ENCODE results near the gene POLR1G. TPM values are rescaled to one million over a fixed set of nuclear protein-coding genes. Genes with fewer than 3 reads are reported as not detected.

The POLR1G gene
- total and polyA plus RNA-seq, 9 of the 15 experiments (the other 6 are each of a cell fraction or from before 2014, with no cell fraction given), result 3.0 to 50.1 (median 27.4) TPM

GRCh38 chr19:45406226-45407090 is at the start of gene POLR1G (continued):
- TF ChIP-seq, protein P1, sequence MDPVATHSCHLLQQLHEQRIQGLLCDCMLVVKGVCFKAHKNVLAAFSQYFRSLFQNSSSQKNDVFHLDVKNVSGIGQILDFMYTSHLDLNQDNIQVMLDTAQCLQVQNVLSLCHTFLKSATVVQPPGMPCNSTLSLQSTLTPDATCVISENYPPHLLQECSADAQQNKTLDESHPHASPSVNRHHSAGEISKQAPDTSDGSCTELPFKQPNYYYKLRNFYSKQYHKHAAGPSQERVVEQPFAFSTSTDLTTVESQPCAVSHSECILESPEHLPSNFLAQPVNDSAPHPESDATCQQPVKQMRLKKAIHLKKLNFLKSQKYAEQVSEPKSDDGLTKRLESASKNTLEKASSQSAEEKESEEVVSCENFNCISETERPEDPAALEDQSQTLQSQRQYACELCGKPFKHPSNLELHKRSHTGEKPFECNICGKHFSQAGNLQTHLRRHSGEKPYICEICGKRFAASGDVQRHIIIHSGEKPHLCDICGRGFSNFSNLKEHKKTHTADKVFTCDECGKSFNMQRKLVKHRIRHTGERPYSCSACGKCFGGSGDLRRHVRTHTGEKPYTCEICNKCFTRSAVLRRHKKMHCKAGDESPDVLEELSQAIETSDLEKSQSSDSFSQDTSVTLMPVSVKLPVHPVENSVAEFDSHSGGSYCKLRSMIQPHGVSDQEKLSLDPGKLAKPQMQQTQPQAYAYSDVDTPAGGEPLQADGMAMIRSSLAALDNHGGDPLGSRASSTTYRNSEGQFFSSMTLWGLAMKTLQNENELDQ (CRISPR knock-in tag; IDR thresholded peaks at IDR 0.05; ENCODE audit: borderline replicate concordance), result no peak
- peak; percentile 41 to 46; a peak in 3 of 4 replicates for TF ChIP-seq SIX5 (IDR thresholded peaks at IDR 0.05; ENCODE audit: borderline replicate concordance in 1 of 2, insufficient read depth in 1 of 2, low read depth in 1 of 2, low read length in 2 of 2)
- TF ChIP-seq, protein P2, sequence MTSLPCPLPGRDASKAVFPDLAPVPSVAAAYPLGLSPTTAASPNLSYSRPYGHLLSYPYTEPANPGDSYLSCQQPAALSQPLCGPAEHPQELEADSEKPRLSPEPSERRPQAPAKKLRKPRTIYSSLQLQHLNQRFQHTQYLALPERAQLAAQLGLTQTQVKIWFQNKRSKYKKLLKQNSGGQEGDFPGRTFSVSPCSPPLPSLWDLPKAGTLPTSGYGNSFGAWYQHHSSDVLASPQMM (CRISPR knock-in tag; IDR thresholded peaks at IDR 0.05), result no peak
- TF ChIP-seq POLR2B (IDR thresholded peaks at IDR 0.05; ENCODE audit: low read depth, partially characterized antibody), result peak; percentile 78
- TF ChIP-seq SPI1 (IDR thresholded peaks at IDR 0.05; ENCODE audit: borderline replicate concordance, low read depth, low read length), result no peak
- no peak for TF ChIP-seq ZNF408 (CRISPR knock-in tag; IDR thresholded peaks at IDR 0.05; ENCODE audit: low read depth)
- TF ChIP-seq GTF2F1 (IDR thresholded peaks at IDR 0.05; ENCODE audit: low read depth, low read length), result no peak
- TF ChIP-seq CBFA2T3 (IDR thresholded peaks at IDR 0.05), result peak; percentile 19; the same call in 1 of the 2 replicates
- TF ChIP-seq SAFB2 (IDR thresholded peaks at IDR 0.05; ENCODE audit: borderline replicate concordance, low read depth, low read length, severe bottlenecking), result no peak
- no peak; the same call in 1 of the 2 replicates for TF ChIP-seq MEF2D (tag; conservative IDR thresholded peaks at IDR 0.05; ENCODE audit: low read depth)
- no peak for TF ChIP-seq TAF7 (tag; IDR thresholded peaks at IDR 0.05)
- peak; percentile 76 for TF ChIP-seq TFAP4 (CRISPR knock-in tag; IDR thresholded peaks at IDR 0.05; ENCODE audit: borderline replicate concordance)
- TF ChIP-seq, protein P3, sequence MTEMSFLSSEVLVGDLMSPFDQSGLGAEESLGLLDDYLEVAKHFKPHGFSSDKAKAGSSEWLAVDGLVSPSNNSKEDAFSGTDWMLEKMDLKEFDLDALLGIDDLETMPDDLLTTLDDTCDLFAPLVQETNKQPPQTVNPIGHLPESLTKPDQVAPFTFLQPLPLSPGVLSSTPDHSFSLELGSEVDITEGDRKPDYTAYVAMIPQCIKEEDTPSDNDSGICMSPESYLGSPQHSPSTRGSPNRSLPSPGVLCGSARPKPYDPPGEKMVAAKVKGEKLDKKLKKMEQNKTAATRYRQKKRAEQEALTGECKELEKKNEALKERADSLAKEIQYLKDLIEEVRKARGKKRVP (CRISPR knock-in tag; IDR thresholded peaks at IDR 0.05), result no peak
- TF ChIP-seq ZNF282 (CRISPR knock-in tag; IDR thresholded peaks at IDR 0.05), result peak; percentile 69; the same call in 1 of the 2 replicates
- TF ChIP-seq NUFIP1 (IDR thresholded peaks at IDR 0.05; ENCODE audit: partially characterized antibody), result peak; percentile 92
- TF ChIP-seq ZNF263 (CRISPR knock-in tag; IDR thresholded peaks at IDR 0.05; ENCODE audit: borderline replicate concordance), result 0 out of 2 replicates have a peak, but pooled peaks have one; percentile 45
- TF ChIP-seq, protein P4, sequence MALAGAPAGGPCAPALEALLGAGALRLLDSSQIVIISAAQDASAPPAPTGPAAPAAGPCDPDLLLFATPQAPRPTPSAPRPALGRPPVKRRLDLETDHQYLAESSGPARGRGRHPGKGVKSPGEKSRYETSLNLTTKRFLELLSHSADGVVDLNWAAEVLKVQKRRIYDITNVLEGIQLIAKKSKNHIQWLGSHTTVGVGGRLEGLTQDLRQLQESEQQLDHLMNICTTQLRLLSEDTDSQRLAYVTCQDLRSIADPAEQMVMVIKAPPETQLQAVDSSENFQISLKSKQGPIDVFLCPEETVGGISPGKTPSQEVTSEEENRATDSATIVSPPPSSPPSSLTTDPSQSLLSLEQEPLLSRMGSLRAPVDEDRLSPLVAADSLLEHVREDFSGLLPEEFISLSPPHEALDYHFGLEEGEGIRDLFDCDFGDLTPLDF (CRISPR knock-in tag; IDR thresholded peaks at IDR 0.05), result peak; percentile 38; the same call in 1 of the 2 replicates
- TF ChIP-seq SMARCB1 (IDR thresholded peaks at IDR 0.05; ENCODE audit: insufficient read length, low read depth), result no peak

Data from K562 (cell line).